Nephron progenitor cell (in vitro differentiated cells): Measurements from ENCODE around the gene MAN1C1.

Experiments used
- DNase-seq: peaks from one replicate; pipeline ENCODE4 v3.0.0; 2021
- H3K27ac Mint-ChIP-seq: 2 replicates; pipeline ENCODE4 v1.8.0; 2021; ENCODE audit warnings: mild to moderate bottlenecking, moderate library complexity, mixed read lengths
- H3K27me3 Mint-ChIP-seq: 2 replicates; pipeline ENCODE4 v1.8.0; 2021; ENCODE audit warnings: mild to moderate bottlenecking, low read depth, mixed read lengths; ENCODE audit not compliant: poor library complexity
- H3K36me3 Mint-ChIP-seq: 2 replicates; pipeline ENCODE4 v1.8.0; 2021; ENCODE audit warnings: low read depth, mixed read lengths
- H3K4me1 Mint-ChIP-seq: 2 replicates; pipeline ENCODE4 v1.8.0; 2021; ENCODE audit warnings: mixed read lengths
- H3K4me3 Mint-ChIP-seq: 2 replicates; pipeline ENCODE4 v1.8.0; 2021; ENCODE audit warnings: mild to moderate bottlenecking, moderate library complexity, mixed read lengths
- H3K9me3 Mint-ChIP-seq: 2 replicates; pipeline ENCODE4 v1.8.0; 2021; ENCODE audit warnings: mild to moderate bottlenecking, moderate library complexity, mixed read lengths
- CTCF ChIP-seq: fragments of 200-600 bp; sonication (generic); IDR thresholded peaks from 2 replicates; pipeline ENCODE4 v1.5.0; 2021; ENCODE audit warnings: antibody characterized with exemption

Gene MAN1C1

GRCh38 chr1:25642574-25643108 is 26.1 kb downstream of the MAN1C1 start:
- H3K27me3 Mint-ChIP-seq = peaks cover 65% of the 10 kb centered on the region
- no peak for TF ChIP-seq CTCF
- peaks cover 19% of the 10 kb centered on the region for H3K9me3 Mint-ChIP-seq
- no peak for DNase-seq
- H3K4me3 Mint-ChIP-seq = no peak overlapping the region
- H3K36me3 Mint-ChIP-seq = no peaks in the 10 kb centered on the region
- H3K4me1 Mint-ChIP-seq = peaks cover 13% of the 10 kb centered on the region
- no peak overlapping the region for H3K27ac Mint-ChIP-seq

GRCh38 chr1:25643929-25644328 is 27.3 kb downstream of the MAN1C1 start:
- DNase-seq = no peak
- Mint-ChIP-seq H3K9me3 (peaks cover 6% of the 10 kb centered on the region), H3K36me3 (no peaks in the 10 kb centered on the region), H3K27ac (no peak overlapping the region), H3K4me3 (no peak overlapping the region), H3K4me1 (peaks cover 21% of the 10 kb centered on the region), H3K27me3 (peaks cover 69% of the 10 kb centered on the region)
- TF ChIP-seq CTCF = no peak

- no peak for TF ChIP-seq CTCF
- no peak overlapping the region for H3K27ac Mint-ChIP-seq
- no peak for DNase-seq
- peaks cover 61% of the 10 kb centered on the region for H3K27me3 Mint-ChIP-seq
- no peaks in the 10 kb centered on the region for H3K36me3 Mint-ChIP-seq
- H3K4me3 Mint-ChIP-seq = no peak overlapping the region
- H3K4me1 Mint-ChIP-seq = peaks cover 31% of the 10 kb centered on the region
- no peaks in the 10 kb centered on the region for H3K9me3 Mint-ChIP-seq
These were observed 28.4 kb downstream of the MAN1C1 start for GRCh38 chr1:25644962-25645361.

- no peak for DNase-seq
- TF ChIP-seq CTCF = no peak
- H3K27ac Mint-ChIP-seq = no peak overlapping the region
- H3K4me3 Mint-ChIP-seq = no peak overlapping the region
- H3K4me1 Mint-ChIP-seq = peaks cover 40% of the 10 kb centered on the region
- H3K36me3 Mint-ChIP-seq = no peaks in the 10 kb centered on the region
- peaks cover 53% of the 10 kb centered on the region for H3K27me3 Mint-ChIP-seq
- H3K9me3 Mint-ChIP-seq = no peaks in the 10 kb centered on the region
These were observed 29.2 kb downstream of the MAN1C1 start for GRCh38 chr1:25645637-25646400.

GRCh38 chr1:25647106-25647505 is 30.5 kb downstream of the MAN1C1 start:
- Mint-ChIP-seq H3K4me1 (peaks cover 38% of the 10 kb centered on the region), H3K36me3 (no peaks in the 10 kb centered on the region), H3K27me3 (peaks cover 43% of the 10 kb centered on the region), H3K4me3 (no peak overlapping the region), H3K9me3 (no peaks in the 10 kb centered on the region), H3K27ac (no peak overlapping the region)
- no peak for DNase-seq
- TF ChIP-seq CTCF = no peak

- Mint-ChIP-seq H3K27ac (no peak overlapping the region), H3K4me3 (no peak overlapping the region)
These were observed 31.3 kb downstream of the MAN1C1 start for GRCh38 chr1:25647863-25648262.

More at GRCh38 chr1:25647863-25648262, 31.3 kb downstream of the MAN1C1 start:
- TF ChIP-seq CTCF = no peak
- H3K27me3 Mint-ChIP-seq = peaks cover 48% of the 10 kb centered on the region
- no peaks in the 10 kb centered on the region for H3K36me3 Mint-ChIP-seq
- H3K9me3 Mint-ChIP-seq = no peaks in the 10 kb centered on the region
- no peak for DNase-seq
- H3K4me1 Mint-ChIP-seq = peaks cover 43% of the 10 kb centered on the region
